BE2C (cell line): ENCODE data around the gene FTSJ3.
"Not testable (repeated sequence)": the region's sequence is repeated elsewhere in the genome, so short reads cannot be mapped to it uniquely, and the experiment has no call there.

Experiments used
- DNase-seq: peaks from one replicate; pipeline ENCODE4 v3.0.0-alpha.2; 2020
- H3K27me3 ChIP-seq: fragments of 250-450 bp; sonication (Bioruptor Pico); 2 replicates; pipeline ENCODE4 v1.5.1; 2020; ENCODE audit warnings: mild to moderate bottlenecking
- H3K36me3 ChIP-seq: fragments of 250-450 bp; sonication (Bioruptor Pico); 2 replicates; pipeline ENCODE4 v1.5.1; 2020; ENCODE audit warnings: mild to moderate bottlenecking
- H3K4me1 ChIP-seq: fragments of 250-450 bp; sonication (Bioruptor Pico); 2 replicates; pipeline ENCODE4 v1.5.1; 2020
- H3K4me3 ChIP-seq: 2 replicates; pipeline ENCODE4 v1.5.1; 2011; ENCODE audit warnings: low read depth, low read length
- H3K9me3 ChIP-seq: fragments of 250-450 bp; sonication (Bioruptor Pico); 2 replicates; pipeline ENCODE4 v1.5.1; 2020
- TF ChIP-seq, protein P1 (sequence below): IDR thresholded peaks from 2 replicates; pipeline ENCODE4 v1.5.1; 2012; ENCODE audit warnings: mild to moderate bottlenecking, low read depth, low read length

The FTSJ3 gene

GRCh38 chr17:63859257-63859656 is 31.8 kb upstream of the FTSJ3 start:
- TF ChIP-seq, protein P1, sequence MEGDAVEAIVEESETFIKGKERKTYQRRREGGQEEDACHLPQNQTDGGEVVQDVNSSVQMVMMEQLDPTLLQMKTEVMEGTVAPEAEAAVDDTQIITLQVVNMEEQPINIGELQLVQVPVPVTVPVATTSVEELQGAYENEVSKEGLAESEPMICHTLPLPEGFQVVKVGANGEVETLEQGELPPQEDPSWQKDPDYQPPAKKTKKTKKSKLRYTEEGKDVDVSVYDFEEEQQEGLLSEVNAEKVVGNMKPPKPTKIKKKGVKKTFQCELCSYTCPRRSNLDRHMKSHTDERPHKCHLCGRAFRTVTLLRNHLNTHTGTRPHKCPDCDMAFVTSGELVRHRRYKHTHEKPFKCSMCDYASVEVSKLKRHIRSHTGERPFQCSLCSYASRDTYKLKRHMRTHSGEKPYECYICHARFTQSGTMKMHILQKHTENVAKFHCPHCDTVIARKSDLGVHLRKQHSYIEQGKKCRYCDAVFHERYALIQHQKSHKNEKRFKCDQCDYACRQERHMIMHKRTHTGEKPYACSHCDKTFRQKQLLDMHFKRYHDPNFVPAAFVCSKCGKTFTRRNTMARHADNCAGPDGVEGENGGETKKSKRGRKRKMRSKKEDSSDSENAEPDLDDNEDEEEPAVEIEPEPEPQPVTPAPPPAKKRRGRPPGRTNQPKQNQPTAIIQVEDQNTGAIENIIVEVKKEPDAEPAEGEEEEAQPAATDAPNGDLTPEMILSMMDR: no peak
- Histone ChIP-seq H3K4me3 (no peak overlapping the region), H3K27me3 (no peaks in the 10 kb centered on the region; the same call in 1 of the 2 replicates), H3K36me3 (no peaks in the 10 kb centered on the region), H3K9me3 (no peaks in the 10 kb centered on the region), H3K4me1 (no peaks in the 10 kb centered on the region)
- DNase-seq: no peak

DNA sequence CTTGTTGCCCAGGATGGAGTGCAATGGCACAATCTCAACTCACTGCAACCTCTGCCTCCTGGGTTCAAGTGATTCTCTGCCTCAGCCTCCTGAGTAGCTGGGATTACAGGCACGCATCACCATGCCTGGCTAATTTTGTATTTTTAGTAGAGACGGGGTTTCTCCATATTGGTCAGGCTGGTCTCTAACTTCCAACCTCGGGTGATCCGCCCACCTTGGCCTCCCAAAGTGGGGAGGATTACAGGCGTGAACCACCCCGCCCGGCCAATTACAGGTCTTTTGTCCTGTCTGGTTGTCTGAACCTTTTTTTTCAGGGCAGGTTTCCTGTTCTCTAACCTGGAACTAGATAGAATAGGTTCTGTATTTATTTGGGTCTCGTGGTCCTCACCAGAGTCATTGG is 29.0 kb upstream of the FTSJ3 start:
- H3K4me3 ChIP-seq, H3K27me3 ChIP-seq, H3K9me3 ChIP-seq, DNase-seq, H3K4me1 ChIP-seq, H3K36me3 ChIP-seq: not testable (repeated sequence)

- H3K27me3 ChIP-seq: no peaks in the 10 kb centered on the region; the same call in 1 of the 2 replicates
- H3K4me1 ChIP-seq: no peaks in the 10 kb centered on the region
- H3K36me3 ChIP-seq: no peaks in the 10 kb centered on the region
- H3K4me3 ChIP-seq: no peak overlapping the region
- H3K9me3 ChIP-seq: no peaks in the 10 kb centered on the region
- TF ChIP-seq, protein P1: no peak
- no peak for DNase-seq
These were observed 27.7 kb upstream of the FTSJ3 start for GRCh38 chr17:63855185-63855584.

DNA sequence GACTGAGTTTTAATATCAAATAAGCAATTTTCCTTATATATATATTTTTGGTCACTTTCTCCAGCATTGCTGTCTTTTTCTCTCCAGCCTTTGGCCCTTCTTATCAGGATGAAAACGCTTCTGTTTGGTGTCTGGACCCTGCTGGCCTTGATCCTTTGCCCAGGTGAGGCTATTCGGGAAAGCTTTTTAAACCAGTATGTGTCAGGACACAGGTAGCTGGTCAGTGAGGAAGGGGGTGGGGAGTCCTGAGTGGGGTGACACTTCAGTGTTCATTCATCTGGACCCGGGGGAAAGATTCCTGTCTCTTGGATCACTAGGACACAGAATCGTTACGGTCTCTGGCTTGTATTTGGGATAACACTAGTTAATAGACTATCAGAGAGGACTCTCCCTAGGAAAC is 27.2 kb upstream of the FTSJ3 start:
- Histone ChIP-seq H3K4me3 (no peak overlapping the region), H3K27me3 (no peaks in the 10 kb centered on the region), H3K36me3 (no peaks in the 10 kb centered on the region), H3K9me3 (no peaks in the 10 kb centered on the region), H3K4me1 (no peaks in the 10 kb centered on the region)
- DNase-seq: no peak
- TF ChIP-seq, protein P1: no peak

DNA sequence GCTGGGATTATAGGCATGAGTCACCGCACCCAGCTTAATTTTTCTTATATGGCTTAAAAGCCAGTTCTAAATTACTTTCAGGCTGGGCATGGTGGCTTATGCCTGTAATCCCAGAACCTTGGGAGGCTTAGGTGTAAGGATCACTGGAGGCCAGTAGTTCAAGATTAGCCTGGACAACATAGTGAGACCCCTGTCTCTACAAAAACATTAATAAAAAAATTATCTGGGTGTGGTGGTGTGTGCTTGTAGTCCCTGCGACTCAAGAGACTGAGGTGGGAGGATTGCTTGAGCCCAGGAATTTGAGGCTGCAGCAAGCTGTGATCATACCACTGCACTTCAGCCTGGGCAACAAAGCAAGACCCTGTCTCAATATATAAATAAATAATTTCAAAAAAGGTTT is 25.8 kb upstream of the FTSJ3 start:
- DNase-seq: no peak
- H3K4me3 ChIP-seq: no peak overlapping the region
- no peaks in the 10 kb centered on the region for H3K36me3 ChIP-seq
- TF ChIP-seq, protein P1: no peak
- H3K27me3 ChIP-seq: no peaks in the 10 kb centered on the region
- H3K9me3 ChIP-seq: no peaks in the 10 kb centered on the region
- no peaks in the 10 kb centered on the region for H3K4me1 ChIP-seq

DNA sequence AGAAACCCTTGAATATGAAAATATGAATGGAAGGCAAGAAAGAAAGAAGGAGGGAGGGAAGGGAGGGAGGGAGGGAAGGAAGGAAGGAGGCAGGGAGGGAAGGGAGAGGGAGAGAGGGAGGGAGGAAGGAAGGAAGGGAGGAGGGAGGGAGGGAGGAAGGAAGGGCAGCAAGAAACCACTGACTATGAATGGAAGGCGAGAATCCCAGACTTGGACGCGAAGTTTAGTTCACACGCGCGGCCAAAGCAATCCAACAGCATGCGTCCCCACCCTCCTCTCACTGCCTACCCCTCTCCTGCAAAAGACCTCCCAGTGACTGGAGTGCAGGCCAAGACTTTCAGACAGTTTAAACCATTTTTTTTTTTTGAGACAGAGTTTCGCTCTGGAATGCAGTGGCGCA is 22.9 kb upstream of the FTSJ3 start:
- H3K36me3 ChIP-seq: no peaks in the 10 kb centered on the region
- H3K4me3 ChIP-seq: no peak overlapping the region
- no peak for DNase-seq
- TF ChIP-seq, protein P1: no peak
- H3K4me1 ChIP-seq: no peaks in the 10 kb centered on the region
- H3K9me3 ChIP-seq: no peaks in the 10 kb centered on the region
- no peaks in the 10 kb centered on the region for H3K27me3 ChIP-seq
